IMR-90 (cell line): ENCODE measurements around the gene CCNL2. TPM values are rescaled to one million over a fixed set of nuclear protein-coding genes. Genes with fewer than 3 reads are reported as not detected.

Experiments used
- ATAC-seq: fragments of 200-7000 bp; cut with Tn5 transposase; 2 replicates; pipeline ENCODE4 v1.9.1; 2020; ENCODE audit warnings: low read depth, mild to moderate bottlenecking, moderate library complexity
- BruUV-seq: library from RNA; stranded (reverse); fragments of 400-500 nt; replicated peaks from 2 replicates; lab custom pipeline; 2021; lab: Mats Ljungman, UMichigan
- CTCF ChIA-PET: fragments of 300-600 bp; formaldehyde crosslinking; extraction: SDS; loops from one replicate; lab custom pipeline; 2021; ENCODE audit warnings: antibody characterized with exemption; lab: Yijun Ruan, JAX
- POLR2A ChIA-PET: fragments of 300-600 bp; sonication (Branson Sonifier 250); formaldehyde crosslinking; loops from one replicate; lab custom pipeline; 2022; ENCODE audit warnings: antibody characterized with exemption; ENCODE audit not compliant: unreplicated experiment; lab: Charles Lee
- DNase-seq: peaks from one replicate; pipeline ENCODE4 v3.0.0; 2013
- H2AFZ ChIP-seq: replicated peaks from 2 replicates; pipeline ENCODE3; 2013; ENCODE audit warnings: low read length, mild to moderate bottlenecking; ENCODE audit not compliant: poor library complexity
- H2AK5ac ChIP-seq: 2 replicates; pipeline ENCODE4 v1.6.1; 2013; ENCODE audit warnings: low read depth, low read length, inconsistent platforms
- H2AK9ac ChIP-seq: replicated peaks from 2 replicates; pipeline ENCODE3; 2013; ENCODE audit warnings: mild to moderate bottlenecking, low read depth, low read length, moderate library complexity; ENCODE audit not compliant: poor library complexity
- H2BK120ac ChIP-seq: 2 replicates; pipeline ENCODE4 v1.6.1; 2013; ENCODE audit warnings: low read depth, low read length, inconsistent platforms
- H2BK15ac ChIP-seq: 3 replicates; pipeline ENCODE4 v1.6.1; 2013; ENCODE audit warnings: low read depth, low read length, inconsistent platforms
- H2BK20ac ChIP-seq: 2 replicates; pipeline ENCODE4 v1.6.1; 2013; ENCODE audit warnings: low read depth, mild to moderate bottlenecking, inconsistent platforms, low read length, moderate library complexity
- H2BK5ac ChIP-seq: 2 replicates; pipeline ENCODE4 v1.6.1; 2013; ENCODE audit warnings: mild to moderate bottlenecking, low read depth, low read length, inconsistent platforms; ENCODE audit not compliant: poor library complexity, severe bottlenecking
- H3K14ac ChIP-seq: replicated peaks from 2 replicates; pipeline ENCODE4 v1.6.1; 2013; ENCODE audit warnings: low read depth, low read length, inconsistent platforms
- H3K18ac ChIP-seq: 2 replicates; pipeline ENCODE4 v1.6.1; 2013; ENCODE audit warnings: low read depth, low read length, control low read depth
- H3K23ac ChIP-seq: 2 replicates; pipeline ENCODE4 v1.6.1; 2013; ENCODE audit warnings: low read depth, low read length, inconsistent platforms
- H3K27ac ChIP-seq: 2 replicates; pipeline ENCODE4 v1.5.1; 2013; ENCODE audit warnings: mild to moderate bottlenecking, control low read depth, low read length; ENCODE audit not compliant: insufficient read depth
- H3K27me3 ChIP-seq: 2 replicates; pipeline ENCODE4 v1.6.1; 2013; ENCODE audit warnings: low read length; ENCODE audit not compliant: control insufficient read depth, insufficient read depth
- H3K36me3 ChIP-seq: 2 replicates; pipeline ENCODE4 v1.6.1; 2013; ENCODE audit warnings: low read length, mixed read lengths; ENCODE audit not compliant: control insufficient read depth, insufficient read depth
- H3K4ac ChIP-seq: 2 replicates; pipeline ENCODE4 v1.6.1; 2013; ENCODE audit warnings: low read depth, low read length, inconsistent platforms
- H3K4me1 ChIP-seq: 2 replicates; pipeline ENCODE4 v1.6.1; 2013; ENCODE audit warnings: low read length, mixed read lengths; ENCODE audit not compliant: control insufficient read depth, insufficient read depth
- H3K4me2 ChIP-seq: 2 replicates; pipeline ENCODE4 v1.6.1; 2013; ENCODE audit warnings: low read depth, mild to moderate bottlenecking, control low read depth, low read length, moderate library complexity
- H3K4me3 ChIP-seq: 2 replicates; pipeline ENCODE4 v1.5.1; 2013; ENCODE audit warnings: low read depth, mild to moderate bottlenecking, control low read depth, low read length, moderate library complexity; ENCODE audit not compliant: insufficient read depth
- H3K56ac ChIP-seq: 2 replicates; pipeline ENCODE4 v1.6.1; 2013; ENCODE audit warnings: low read length, inconsistent platforms; ENCODE audit not compliant: insufficient read depth; ENCODE audit errors: extremely low read depth
- H3K79me1 ChIP-seq, 2 experiments: 2 replicates each; pipeline ENCODE4 v1.6.1; 2013; ENCODE audit warnings: low read length in 2 of 2, inconsistent platforms in 1 of 2, low read depth in 1 of 2
- H3K9ac ChIP-seq: 2 replicates; pipeline ENCODE4 v1.6.1; 2013; ENCODE audit warnings: low read depth, low read length, control low read depth
- H3K9me1 ChIP-seq: 2 replicates; pipeline ENCODE4 v1.6.1; 2013; ENCODE audit warnings: low read length, inconsistent platforms; ENCODE audit not compliant: insufficient read depth
- H3K9me3 ChIP-seq: 2 replicates; pipeline ENCODE4 v1.6.1; 2013; ENCODE audit warnings: low read length; ENCODE audit not compliant: control insufficient read depth, insufficient read depth
- H4K20me1 ChIP-seq: 2 replicates; pipeline ENCODE4 v1.6.1; 2013; ENCODE audit warnings: low read length, inconsistent platforms; ENCODE audit not compliant: insufficient read depth
- H4K5ac ChIP-seq: 2 replicates; pipeline ENCODE4 v1.6.1; 2013; ENCODE audit warnings: mild to moderate bottlenecking, low read depth, low read length, control low read depth
- H4K8ac ChIP-seq, 2 experiments: 2 replicates each; pipeline ENCODE4 v1.6.1; 2013; ENCODE audit warnings: low read depth in 2 of 2, low read length in 2 of 2, control low read depth in 1 of 2, inconsistent platforms in 1 of 2
- H4K91ac ChIP-seq: 2 replicates; pipeline ENCODE4 v1.6.1; 2013; ENCODE audit warnings: low read depth, low read length, inconsistent platforms; ENCODE audit not compliant: insufficient read depth
- BHLHE40 ChIP-seq: fragments of 150-350 bp; IDR thresholded peaks from 2 replicates; pipeline ENCODE4 v1.6.1; 2016; ENCODE audit warnings: mild to moderate bottlenecking, low read depth, low read length
- CEBPB ChIP-seq: IDR thresholded peaks from 2 replicates; pipeline ENCODE4 v1.6.1; 2012; ENCODE audit warnings: low read depth, low read length, improper control_type of control experiment
- CTCF ChIP-seq: conservative IDR thresholded peaks from 2 replicates; pipeline ENCODE4 v1.5.1; 2012; ENCODE audit warnings: mild to moderate bottlenecking, low read depth, low read length, improper control_type of control experiment
- whole genome bisulfite sequencing, 2 experiments: methylation state at CpG; one replicate each; pipeline versions ENCODE4 v1.1.5 to v1.1.7; 2013; ENCODE audit warnings: missing lambda C conversion rate in 2 of 2; ENCODE audit not compliant: insufficient read length in 1 of 2; ENCODE audit errors: extremely low coverage in 2 of 2; 5-methylcytosine and 5-hydroxymethylcytosine counted together
- dilution Hi-C: fragments of 300-500 bp; cut with HindIII; formaldehyde crosslinking; loops from one replicate; pipeline ENCODE4 v1.14.3; 2018; ENCODE audit warnings: low sequenced_read_pairs; ENCODE audit not compliant: unreplicated experiment
- in situ Hi-C: fragments of 300-500 bp; cut with MboI; formaldehyde crosslinking; loops from 3 replicates; pipeline ENCODE4 v1.14.3; 2019; ENCODE audit warnings: low sequenced_read_pairs, inconsistent platforms, mixed read lengths
- intact Hi-C: fragments of 100-400 bp; cut with micrococcal nuclease; formaldehyde crosslinking; loops from 2 replicates; pipeline ENCODE4 v1.10.0; 2022
- polyA plus RNA-seq, 3 experiments: library from polyadenylated mRNA; depleted of rRNA; stranded (reverse); fragments of >200 nt; gene quantifications; 2 replicates each; pipeline ENCODE4 v1.2.3, GENCODE V29; 2012; ENCODE audit warnings: low replicate concordance in 1 of 3
- total RNA-seq: library from RNA; depleted of rRNA; stranded (reverse); fragments of >200 nt; gene quantifications from 2 replicates; pipeline ENCODE4 v1.2.3, GENCODE V29; 2012

The CCNL2 gene
- total and polyA plus RNA-seq, 2 of the 4 experiments (the other 2 are of a cell fraction): 53.9 to 239 TPM

GRCh38 chr1:1364266-1364665, 34.9 kb downstream of the CCNL2 start:
- DNase-seq: no peak
- H2BK15ac ChIP-seq: no peak overlapping the region
- no peak overlapping the region for H2AK9ac ChIP-seq
- BruUV-seq: no TSS peak
- H3K36me3 ChIP-seq: no peaks in the 10 kb centered on the region
- H2AFZ ChIP-seq: no peak overlapping the region
- no peak overlapping the region for H3K4ac ChIP-seq
- dilution Hi-C loops: no loop called here
- no peaks in the 10 kb centered on the region for H3K9me3 ChIP-seq
- ChIA-PET CTCF (no interaction called here), POLR2A (no interaction called here)
- H3K56ac ChIP-seq: no peak overlapping the region
- H3K4me2 ChIP-seq: no peak overlapping the region
- TF ChIP-seq CTCF (no peak), CEBPB (no peak), BHLHE40 (no peak)
- intact Hi-C loops: no loop called here
- no peak overlapping the region for H3K27ac ChIP-seq
- H4K91ac ChIP-seq: no peak overlapping the region
- no peak overlapping the region for H3K18ac ChIP-seq
- peaks cover 24% of the 10 kb centered on the region for H3K4me1 ChIP-seq
- H3K14ac ChIP-seq: no peak overlapping the region
- peaks cover 4 to 25% of the 10 kb centered on the region in 2 experiments; a peak in 3 of 4 replicates for H3K79me1 ChIP-seq
- H4K5ac ChIP-seq: no peak overlapping the region
- no peak overlapping the region; the same call in 1 of the 2 replicates for H2AK5ac ChIP-seq
- H2BK120ac ChIP-seq: no peak overlapping the region
- WGBS, 2 experiments: 82% methylated on average over 3 of the region's 14 CpGs; no CpG with 5 or more reads in 1 of the 2 experiments
- no peaks in the 10 kb centered on the region for H4K20me1 ChIP-seq
- H2BK20ac ChIP-seq: no peak overlapping the region
- H2BK5ac ChIP-seq: no peak overlapping the region
- H3K23ac ChIP-seq: no peak overlapping the region
- no peak for ATAC-seq
- H3K9ac ChIP-seq: no peak overlapping the region
- no peak overlapping the region for H3K4me3 ChIP-seq
- no peak overlapping the region for H4K8ac ChIP-seq
- peaks cover 15% of the 10 kb centered on the region for H3K9me1 ChIP-seq
- in situ Hi-C loops: no loop called here
- H3K27me3 ChIP-seq: no peaks in the 10 kb centered on the region
